ENCODE measurements around the gene PIGQ.

The PIGQ gene

DNA sequence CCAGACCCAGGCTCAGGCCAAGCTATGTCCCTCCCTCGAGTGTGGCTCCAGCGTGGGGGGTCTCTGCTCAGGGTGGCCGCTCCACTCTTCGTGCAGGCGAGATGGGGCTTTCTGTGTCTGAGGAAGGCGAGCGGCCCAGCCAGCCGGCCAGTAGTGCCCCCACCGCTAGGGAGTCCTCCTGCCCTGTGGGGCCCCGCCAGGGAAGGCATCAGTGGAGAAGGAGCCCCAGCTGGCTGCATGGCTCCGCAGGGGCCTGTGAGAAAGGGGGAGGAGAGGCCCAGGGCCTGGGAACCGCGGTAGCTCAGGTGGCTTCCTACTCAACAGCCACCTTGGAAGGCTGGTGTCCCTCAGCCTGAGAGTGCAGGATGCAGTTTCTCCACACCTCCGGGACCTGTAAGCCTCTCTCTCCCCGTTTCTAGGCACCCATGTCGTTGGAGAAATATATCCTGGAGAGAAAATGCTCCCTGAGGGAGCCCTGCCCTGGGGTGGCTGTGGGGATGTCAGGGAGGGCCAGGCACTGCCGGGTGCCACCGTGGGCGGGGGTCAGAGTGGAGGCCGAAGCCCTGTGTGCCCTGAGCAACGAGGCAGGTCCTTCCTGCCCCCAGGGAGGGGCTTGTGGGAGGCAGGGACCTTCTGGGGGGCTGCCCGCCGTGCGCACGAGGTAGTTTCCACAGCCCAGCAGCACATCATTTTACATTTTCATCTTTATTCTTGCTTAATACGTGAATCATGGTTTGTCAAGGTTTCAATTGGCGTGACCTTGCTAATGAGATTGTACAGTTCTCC, 3.3 kb downstream of the PIGQ start:
- DNase-seq: no peak

- DNase-seq: no peak
Observed at GRCh38 chr16:574021-574760, 4.4 kb downstream of the PIGQ start.

DNA sequence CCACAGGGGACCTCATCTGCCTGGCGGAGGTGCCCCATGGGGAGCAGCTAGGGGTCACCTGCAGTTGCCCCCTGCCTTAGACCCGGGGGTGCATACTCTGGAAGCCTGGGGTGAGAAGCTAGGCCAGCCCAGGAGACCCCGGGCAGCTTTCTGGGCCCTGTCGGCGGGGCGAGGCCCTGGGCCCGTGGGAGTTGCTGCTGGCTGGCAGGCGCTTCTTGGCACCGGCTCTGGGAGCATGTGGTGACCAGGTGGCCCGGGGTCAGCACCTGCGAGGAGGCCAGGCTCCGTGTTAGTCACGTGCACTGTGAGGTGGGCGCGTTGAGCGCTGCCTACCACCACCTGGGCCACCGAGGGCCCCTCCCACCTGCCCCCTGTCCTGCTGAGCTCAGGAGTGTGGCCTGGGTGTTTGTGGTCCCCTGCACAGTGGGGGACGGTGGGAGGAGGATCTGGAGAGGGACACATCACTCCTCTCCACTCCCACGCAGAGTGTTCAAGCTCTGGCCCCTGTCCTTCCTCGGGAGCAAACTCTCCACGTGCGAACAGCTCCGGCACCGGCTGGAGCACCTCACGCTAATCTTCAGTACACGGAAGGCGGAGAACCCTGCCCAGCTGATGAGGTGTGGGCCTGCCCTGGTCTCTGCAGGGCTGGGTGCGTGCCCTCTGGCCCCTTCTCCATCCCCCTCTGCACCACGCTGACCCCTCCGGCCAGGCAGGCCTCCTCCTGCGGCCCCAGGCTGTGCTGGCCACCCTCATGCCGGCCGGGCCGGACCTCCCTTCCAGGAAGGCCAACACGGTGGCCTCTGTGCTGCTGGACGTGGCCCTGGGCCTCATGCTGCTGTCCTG, 5.8 kb downstream of the PIGQ start:
- no peak for DNase-seq

DNA sequence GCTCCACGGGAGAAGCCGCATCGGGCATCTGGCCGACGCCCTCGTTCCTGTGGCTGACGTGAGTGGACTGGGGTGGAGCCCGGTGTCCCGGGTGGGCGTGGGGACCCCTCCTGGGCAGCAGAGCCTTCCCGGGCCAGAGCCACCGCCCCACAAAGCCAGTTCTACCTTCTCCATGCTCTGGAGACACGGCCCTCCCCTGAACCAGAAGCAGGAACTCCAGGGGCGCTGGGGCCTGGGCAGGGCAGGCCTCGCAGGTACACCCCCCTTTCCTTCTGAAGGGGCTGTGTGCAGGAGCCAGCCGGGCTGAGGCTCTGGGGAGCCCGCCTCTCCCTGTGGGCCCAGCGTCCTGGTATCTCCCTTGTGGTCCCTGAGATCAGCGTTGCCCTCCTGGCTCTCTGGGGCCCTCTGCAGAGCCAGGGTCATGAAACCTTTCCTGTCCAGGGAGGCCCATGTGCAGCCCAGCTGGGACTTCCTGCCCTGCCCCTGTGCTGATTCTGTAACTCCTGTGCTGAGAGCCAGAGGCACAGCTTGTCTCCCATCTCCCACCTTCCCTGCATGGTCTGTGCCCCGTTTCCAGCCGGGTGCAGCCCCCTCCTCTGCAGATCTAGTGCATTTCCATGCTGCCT, 6.5 kb downstream of the PIGQ start:
- DNase-seq: no peak

GRCh38 chr16:576823-577201, 7.0 kb downstream of the PIGQ start:
- no peak for DNase-seq

GRCh38 chr16:577796-578195, 8.0 kb downstream of the PIGQ start:
- no peak for DNase-seq

- DNase-seq: no peak
Observed at GRCh38 chr16:578232-578869, 8.6 kb downstream of the PIGQ start.

GRCh38 chr16:578870-579405, 9.2 kb downstream of the PIGQ start:
- no peak for DNase-seq

DNA sequence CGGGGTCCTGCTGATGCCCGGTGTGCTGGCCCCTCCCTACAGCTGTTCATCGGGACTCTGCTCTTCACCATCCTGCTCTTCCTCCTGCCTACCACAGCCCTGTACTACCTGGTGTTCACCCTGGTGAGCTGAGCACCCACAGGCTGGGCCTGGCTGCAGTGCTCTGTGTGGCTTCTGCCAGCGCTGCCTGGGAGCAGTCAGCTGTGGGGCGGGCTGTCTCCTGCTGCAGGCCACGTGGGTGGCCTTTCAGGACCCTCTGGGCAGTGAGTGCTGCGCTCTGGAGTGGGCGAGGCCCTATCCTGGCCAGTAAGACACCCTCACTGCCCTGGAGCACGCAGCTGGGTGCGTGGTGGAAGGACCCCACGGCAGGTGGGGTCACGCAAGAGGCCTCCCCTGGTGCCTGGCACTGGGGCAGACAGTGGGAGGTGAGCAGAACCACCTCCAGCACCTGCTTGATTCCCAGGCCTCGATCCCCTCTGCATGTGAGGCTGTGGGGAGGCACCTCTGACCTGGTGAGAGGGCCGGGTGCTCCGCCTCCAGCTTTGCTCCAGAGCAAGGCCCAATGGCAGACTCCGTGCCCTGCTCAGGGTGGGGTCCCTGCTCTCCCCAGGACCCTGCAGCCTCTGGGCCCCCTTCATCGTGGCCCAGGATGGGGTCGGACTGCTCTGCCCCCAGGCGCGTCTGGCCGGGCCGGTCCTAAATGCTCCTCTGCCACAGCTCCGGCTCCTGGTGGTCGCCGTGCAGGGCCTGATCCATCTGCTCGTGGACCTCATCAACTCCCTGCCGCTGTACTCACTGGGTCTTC, 10.6 kb downstream of the PIGQ start:
- no peak for DNase-seq

GRCh38 chr16:580946-581498, 11.3 kb downstream of the PIGQ start:
- no peak for DNase-seq

GRCh38 chr16:582218-582613, 12.4 kb downstream of the PIGQ start:
- DNase-seq: no peak

- no peak for DNase-seq
Observed at GRCh38 chr16:582614-583331, 13.0 kb downstream of the PIGQ start.

DNA sequence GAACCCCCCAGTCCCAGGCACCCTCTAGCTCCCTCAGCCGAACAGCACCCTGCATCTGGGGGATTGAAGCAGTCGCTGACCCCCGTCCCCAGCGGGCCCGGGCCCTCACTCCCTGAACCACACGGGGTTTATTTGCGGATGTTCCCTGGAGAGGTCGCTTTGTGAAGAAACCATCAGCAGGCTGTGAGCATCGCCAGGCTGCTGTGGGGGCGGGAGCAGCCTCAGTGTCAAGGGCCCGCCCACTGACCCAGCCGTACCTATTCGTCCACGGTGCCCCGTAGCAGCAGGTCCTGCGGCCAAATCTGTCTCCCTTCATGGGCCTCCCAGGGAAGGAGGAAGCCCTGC, 13.7 kb downstream of the PIGQ start:
- DNase-seq: no peak

DNA sequence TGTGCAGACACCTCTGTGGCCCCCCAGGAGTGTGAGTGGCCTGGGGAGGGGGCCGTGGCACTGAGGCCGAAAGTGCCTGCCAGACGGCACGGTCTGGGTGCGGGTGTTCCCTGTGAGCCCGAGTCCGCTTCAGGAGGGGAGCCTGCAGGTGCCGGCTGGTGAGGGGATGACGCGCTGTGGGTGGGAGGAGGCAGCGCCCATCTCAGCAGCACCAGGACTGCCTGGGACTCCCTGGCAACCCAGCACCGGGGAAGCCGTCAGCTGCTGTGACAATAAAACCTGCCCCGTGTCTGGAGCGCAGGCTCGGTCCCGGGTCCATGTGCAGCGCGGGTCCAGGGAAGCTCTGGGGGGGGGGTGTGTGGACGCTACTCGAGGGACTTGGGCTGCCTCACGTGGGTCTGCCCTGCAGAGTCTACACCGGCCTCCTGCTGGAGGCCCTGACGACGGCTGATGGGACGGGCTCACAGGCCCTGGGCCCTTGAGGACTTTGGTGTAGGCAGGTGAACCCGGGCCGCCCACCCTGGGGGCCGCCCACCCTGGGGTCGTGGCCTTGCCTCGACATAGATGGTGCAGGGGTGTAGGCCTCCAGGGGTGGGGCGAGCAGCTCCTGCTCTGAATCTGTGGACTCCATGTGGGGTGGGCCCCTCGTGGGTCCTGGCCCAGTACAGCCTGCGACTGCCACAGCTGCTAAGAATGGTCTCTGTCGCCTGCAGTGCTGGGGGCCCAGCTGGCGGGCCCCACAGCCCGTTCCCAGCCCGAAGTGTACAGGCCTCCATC, 14.2 kb downstream of the PIGQ start:
- no peak for DNase-seq

GRCh38 chr16:585351-585750, 15.6 kb downstream of the PIGQ start:
- no peak for DNase-seq

DNA sequence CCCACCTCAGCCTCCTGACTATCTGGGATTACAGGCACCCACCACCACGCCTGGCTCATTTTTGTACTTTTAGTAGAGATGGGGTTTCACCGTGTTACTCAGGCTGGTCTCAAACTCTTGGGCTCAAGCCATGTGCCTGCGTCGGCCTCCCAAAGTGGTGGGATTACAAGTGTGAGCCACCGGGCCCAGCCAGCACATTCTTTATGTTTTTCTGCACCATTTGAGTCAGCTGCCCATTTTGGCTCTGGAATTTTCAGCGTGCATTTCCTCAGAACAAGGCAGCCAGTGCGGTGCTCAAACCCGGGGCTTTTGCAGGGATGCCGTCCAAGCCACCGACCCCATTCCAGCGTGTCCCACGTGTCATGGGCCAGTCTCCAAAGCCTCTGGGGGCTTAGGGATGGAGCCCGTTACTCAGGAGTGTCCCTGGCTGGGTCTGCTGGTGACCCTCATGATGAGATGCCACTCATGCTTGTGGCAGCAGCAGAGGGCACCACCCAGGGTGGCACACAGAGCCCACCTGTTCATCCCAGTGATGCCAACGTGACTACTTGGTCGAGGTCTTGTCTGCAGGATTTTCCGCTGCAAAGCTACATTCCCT, 16.4 kb downstream of the PIGQ start:
- DNase-seq: no peak

GRCh38 chr16:586645-587590, 17.1 kb downstream of the PIGQ start:
- no peak for DNase-seq

DNA sequence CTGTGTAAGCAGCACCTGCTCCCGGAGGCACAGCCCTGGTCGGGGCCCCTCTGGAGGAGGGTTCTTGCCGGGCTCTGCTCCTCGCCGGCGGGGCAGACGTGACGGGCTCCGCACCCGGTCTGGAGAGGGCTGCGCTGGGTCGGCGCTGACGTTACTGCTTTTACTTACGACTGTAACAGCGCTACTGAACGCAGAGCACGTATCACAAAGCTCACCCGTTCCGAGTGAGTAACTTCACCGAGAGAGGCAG, 18.8 kb downstream of the PIGQ start:
- no peak for DNase-seq

Measured in NCI-H524 treated with DMSO at 0.1 percent for 48 hours (cell line).